Measurements from ENCODE around the gene LHX1. TPM values are rescaled to one million over a fixed set of nuclear protein-coding genes. Genes with fewer than 3 reads are reported as not detected.

The LHX1 gene
- total and polyA plus RNA-seq, 3 donors from 2014 or later, result 0.06 to 0.51 (median 0.39) TPM

DNA sequence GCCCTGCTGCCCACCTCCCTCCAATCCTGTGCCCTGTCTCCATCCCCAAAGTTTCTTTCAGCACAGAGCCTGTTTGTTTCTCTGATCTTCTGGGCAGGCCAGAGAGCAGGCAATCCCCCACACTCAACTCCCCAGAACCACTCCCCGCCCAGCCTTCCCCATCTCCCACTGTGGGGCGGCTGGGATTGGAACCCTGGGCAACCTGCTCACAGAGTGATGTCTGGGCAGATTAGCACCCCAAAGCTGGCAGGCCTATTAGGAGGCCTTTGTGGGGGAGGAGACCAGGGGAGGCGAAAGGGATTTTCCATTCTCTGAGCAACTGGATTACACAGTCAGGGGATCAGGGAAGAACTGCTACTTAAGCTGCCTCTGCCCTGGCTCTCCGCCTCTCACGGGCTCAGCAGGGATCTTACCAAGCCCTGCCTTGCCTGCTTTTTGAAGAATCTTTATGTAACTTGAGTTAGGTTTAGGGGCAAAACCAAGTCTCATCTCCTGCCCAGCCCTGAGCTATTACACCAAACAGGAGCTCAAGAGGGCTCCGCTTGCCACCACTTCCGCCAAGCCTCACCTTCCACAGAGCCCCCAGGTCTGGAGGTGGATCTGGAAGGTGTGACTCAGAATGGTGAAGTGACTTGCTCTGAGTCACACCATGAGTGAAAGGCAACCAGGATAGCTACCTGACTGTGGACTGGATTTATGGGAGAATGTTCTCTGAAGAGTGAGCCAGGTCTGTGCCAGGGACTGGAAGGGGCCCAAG lies 16.0 kb upstream of the LHX1 start:
- Histone ChIP-seq H3K4me3 (no peak overlapping the region), H3K27me3 (no peaks in the 10 kb centered on the region), H3K27ac (no peak overlapping the region), H3K4me1 (no peaks in the 10 kb centered on the region), H3K36me3 (ENCODE audit: low read depth, missing control alignments) (no peaks in the 10 kb centered on the region), H3K9me3 (no peaks in the 10 kb centered on the region)
- TF ChIP-seq POLR2A (IDR thresholded peaks at IDR 0.05), result no peak
- TF ChIP-seq, protein P1, sequence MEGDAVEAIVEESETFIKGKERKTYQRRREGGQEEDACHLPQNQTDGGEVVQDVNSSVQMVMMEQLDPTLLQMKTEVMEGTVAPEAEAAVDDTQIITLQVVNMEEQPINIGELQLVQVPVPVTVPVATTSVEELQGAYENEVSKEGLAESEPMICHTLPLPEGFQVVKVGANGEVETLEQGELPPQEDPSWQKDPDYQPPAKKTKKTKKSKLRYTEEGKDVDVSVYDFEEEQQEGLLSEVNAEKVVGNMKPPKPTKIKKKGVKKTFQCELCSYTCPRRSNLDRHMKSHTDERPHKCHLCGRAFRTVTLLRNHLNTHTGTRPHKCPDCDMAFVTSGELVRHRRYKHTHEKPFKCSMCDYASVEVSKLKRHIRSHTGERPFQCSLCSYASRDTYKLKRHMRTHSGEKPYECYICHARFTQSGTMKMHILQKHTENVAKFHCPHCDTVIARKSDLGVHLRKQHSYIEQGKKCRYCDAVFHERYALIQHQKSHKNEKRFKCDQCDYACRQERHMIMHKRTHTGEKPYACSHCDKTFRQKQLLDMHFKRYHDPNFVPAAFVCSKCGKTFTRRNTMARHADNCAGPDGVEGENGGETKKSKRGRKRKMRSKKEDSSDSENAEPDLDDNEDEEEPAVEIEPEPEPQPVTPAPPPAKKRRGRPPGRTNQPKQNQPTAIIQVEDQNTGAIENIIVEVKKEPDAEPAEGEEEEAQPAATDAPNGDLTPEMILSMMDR (IDR thresholded peaks at IDR 0.05), result no peak
- WGBS, 2 donors, result 56 to 76% methylated on average over 3 to 7 of the region's 7 CpGs
- DNase-seq, result no peak
- intact Hi-C loops (cut with DNase I; ENCODE audit: low total_unique reads), result no loop called here

DNA sequence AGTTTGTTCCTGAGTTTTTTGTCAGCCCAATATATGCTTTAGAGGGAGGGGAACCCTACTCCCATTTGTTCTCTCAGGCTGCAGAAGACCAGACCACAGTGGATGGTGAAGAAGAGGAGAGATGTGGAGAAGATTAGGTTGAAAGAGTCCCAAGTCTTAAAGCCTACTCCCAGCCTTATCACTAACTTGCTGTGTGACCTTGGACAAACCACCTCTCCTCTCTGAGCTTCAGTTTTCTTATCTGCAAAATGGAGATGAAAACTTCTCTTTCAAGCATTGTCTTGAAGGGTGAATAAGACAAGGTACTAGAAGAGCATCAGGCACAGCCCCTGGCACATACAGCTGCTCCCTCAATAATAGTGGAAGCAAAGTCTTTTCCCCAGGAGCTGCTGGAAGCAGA lies 15.1 kb upstream of the LHX1 start:
- no peak for TF ChIP-seq POLR2A (IDR thresholded peaks at IDR 0.05)
- Histone ChIP-seq H3K27me3 (no peaks in the 10 kb centered on the region), H3K27ac (no peak overlapping the region), H3K4me1 (no peaks in the 10 kb centered on the region), H3K36me3 (ENCODE audit: low read depth, missing control alignments) (no peaks in the 10 kb centered on the region), H3K4me3 (no peak overlapping the region), H3K9me3 (no peaks in the 10 kb centered on the region)
- intact Hi-C loops (cut with DNase I; ENCODE audit: low total_unique reads), result no loop called here
- DNase-seq, result no peak

DNA sequence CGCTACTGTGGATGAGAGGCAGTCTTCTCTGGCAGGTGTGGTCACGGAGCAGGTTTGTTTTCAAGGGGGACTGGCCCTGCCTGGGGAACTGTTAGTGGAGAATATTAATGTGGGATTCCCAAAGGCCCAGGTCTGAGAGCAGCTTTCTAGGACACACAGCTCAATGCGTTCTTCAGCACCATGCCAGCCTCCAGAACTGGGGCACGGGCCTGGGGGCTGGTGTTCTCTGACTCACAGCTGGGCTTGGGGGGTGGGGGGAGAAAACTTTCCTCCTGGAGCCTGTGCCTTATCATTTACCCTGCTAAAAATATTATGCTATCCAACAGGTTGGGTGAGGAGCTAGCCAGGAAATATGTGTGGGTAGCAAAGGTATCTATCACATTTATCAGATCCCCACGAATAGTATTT lies 13.5 kb upstream of the LHX1 start:
- Histone ChIP-seq H3K4me3 (no peak overlapping the region), H3K27me3 (no peaks in the 10 kb centered on the region), H3K9me3 (no peaks in the 10 kb centered on the region), H3K27ac (no peak overlapping the region), H3K4me1 (peaks cover 4% of the 10 kb centered on the region), H3K36me3 (ENCODE audit: low read depth, missing control alignments) (no peaks in the 10 kb centered on the region)
- DNase-seq, result no peak
- no peak for TF ChIP-seq POLR2A (IDR thresholded peaks at IDR 0.05)
- TF ChIP-seq, protein P1 (IDR thresholded peaks at IDR 0.05), result no peak
- 45 to 68% methylated on average over 1 to 5 of the region's 5 CpGs for WGBS, 2 donors
- intact Hi-C loops (cut with DNase I; ENCODE audit: low total_unique reads), result no loop called here

DNA sequence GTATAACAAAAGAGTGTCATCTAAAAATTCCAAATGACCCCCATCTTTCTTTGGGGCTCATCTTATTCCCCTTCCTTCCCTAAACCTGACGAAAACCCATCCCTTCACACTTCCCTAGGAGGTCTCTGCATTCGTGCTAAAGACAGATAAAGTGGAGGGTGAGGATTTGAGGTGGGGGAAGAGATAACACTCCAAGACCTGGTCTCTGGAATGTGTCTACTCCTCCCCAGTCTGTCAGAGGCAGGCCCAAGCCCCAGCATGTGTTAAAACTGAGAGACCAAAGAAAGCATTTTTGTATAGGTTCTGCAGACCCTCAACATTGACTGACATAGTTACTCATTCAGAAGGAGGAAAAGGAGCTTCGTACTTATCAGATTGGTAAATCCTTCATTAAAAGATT lies 11.0 kb upstream of the LHX1 start:
- WGBS, 2 donors, result 89 to 95% methylated on average over 3 of the region's 3 CpGs
- H3K27me3 ChIP-seq, result no peaks in the 10 kb centered on the region
- no peak overlapping the region for H3K4me3 ChIP-seq
- intact Hi-C loops (cut with DNase I; ENCODE audit: low total_unique reads), result no loop called here
- peaks cover 4% of the 10 kb centered on the region for H3K4me1 ChIP-seq
- no peak overlapping the region for H3K27ac ChIP-seq
- no peaks in the 10 kb centered on the region for H3K36me3 ChIP-seq (ENCODE audit: low read depth, missing control alignments)
- no peak for TF ChIP-seq POLR2A (IDR thresholded peaks at IDR 0.05)
- TF ChIP-seq, protein P1 (IDR thresholded peaks at IDR 0.05), result no peak
- no peaks in the 10 kb centered on the region for H3K9me3 ChIP-seq
- no peak for DNase-seq

DNA sequence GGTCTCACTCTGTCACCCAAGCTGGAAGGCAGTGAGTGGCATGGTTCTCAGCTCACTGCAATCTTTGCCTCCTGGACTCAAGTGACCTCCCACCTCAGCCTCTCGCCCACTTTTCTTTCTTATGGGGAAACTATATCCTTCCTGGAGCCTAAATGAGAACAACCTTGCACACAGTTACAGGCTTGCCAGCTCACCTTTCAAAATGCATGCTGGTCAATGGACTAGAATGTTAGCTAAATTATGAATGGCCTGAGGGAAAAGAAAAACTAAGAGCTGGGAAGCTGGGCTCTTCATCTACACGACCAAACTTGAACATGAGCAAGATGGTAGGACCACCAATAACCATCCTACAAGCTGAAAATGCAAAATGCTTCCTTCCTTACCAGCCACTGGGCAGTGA lies 10.6 kb upstream of the LHX1 start:
- H3K4me1 ChIP-seq, result peaks cover 4% of the 10 kb centered on the region
- WGBS, 2 donors, result 70 to 84% methylated on average over 2 of the region's 2 CpGs
- no peaks in the 10 kb centered on the region for H3K36me3 ChIP-seq (ENCODE audit: low read depth, missing control alignments)
- H3K4me3 ChIP-seq, result no peak overlapping the region
- H3K27me3 ChIP-seq, result no peaks in the 10 kb centered on the region
- no peak for TF ChIP-seq POLR2A (IDR thresholded peaks at IDR 0.05)
- DNase-seq, result no peak
- H3K9me3 ChIP-seq, result no peaks in the 10 kb centered on the region
- H3K27ac ChIP-seq, result no peak overlapping the region
- intact Hi-C loops (cut with DNase I; ENCODE audit: low total_unique reads), result no loop called here
